Transverse colon (tissue), 3 donors: ENCODE data around the gene LDHAL6A.

Source experiments
- EP300 ChIP-seq: sonication (generic); formaldehyde crosslinking; IDR thresholded peaks from one replicate; pipeline ENCODE4 v1.6.1; 2017; ENCODE audit warnings: antibody characterized with exemption, low read depth
- TF ChIP-seq, protein P1 (sequence below), 5 experiments: fragments of 200-600 bp in 3 of 5; fragments of 450-650 bp in 2 of 5; sonication (generic) in 3 of 5; IDR thresholded peaks; 1 replicate in 2 of 5; 2 replicates in 3 of 5; pipeline ENCODE4 v1.5.1; 2016 to 2017; ENCODE audit warnings: antibody characterized with exemption in 5 of 5, inconsistent platforms in 3 of 5, mild to moderate bottlenecking in 2 of 5, moderate library complexity in 1 of 5

- no peak for TF ChIP-seq EP300
- TF ChIP-seq, protein P1, sequence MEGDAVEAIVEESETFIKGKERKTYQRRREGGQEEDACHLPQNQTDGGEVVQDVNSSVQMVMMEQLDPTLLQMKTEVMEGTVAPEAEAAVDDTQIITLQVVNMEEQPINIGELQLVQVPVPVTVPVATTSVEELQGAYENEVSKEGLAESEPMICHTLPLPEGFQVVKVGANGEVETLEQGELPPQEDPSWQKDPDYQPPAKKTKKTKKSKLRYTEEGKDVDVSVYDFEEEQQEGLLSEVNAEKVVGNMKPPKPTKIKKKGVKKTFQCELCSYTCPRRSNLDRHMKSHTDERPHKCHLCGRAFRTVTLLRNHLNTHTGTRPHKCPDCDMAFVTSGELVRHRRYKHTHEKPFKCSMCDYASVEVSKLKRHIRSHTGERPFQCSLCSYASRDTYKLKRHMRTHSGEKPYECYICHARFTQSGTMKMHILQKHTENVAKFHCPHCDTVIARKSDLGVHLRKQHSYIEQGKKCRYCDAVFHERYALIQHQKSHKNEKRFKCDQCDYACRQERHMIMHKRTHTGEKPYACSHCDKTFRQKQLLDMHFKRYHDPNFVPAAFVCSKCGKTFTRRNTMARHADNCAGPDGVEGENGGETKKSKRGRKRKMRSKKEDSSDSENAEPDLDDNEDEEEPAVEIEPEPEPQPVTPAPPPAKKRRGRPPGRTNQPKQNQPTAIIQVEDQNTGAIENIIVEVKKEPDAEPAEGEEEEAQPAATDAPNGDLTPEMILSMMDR (IDR thresholded peaks at IDR 0.05): no peak
These were observed 35.3 kb downstream of the LDHAL6A start for GRCh38 chr11:18490736-18491485.
